Iris pigment epithelial cell (primary cell): ENCODE results near the gene EID2B.

ENCODE experiments used
- DNase-seq: peaks from one replicate; pipeline ENCODE4 v3.0.0-alpha.2; 2011; ENCODE audit warnings: low read depth

Gene EID2B

DNA sequence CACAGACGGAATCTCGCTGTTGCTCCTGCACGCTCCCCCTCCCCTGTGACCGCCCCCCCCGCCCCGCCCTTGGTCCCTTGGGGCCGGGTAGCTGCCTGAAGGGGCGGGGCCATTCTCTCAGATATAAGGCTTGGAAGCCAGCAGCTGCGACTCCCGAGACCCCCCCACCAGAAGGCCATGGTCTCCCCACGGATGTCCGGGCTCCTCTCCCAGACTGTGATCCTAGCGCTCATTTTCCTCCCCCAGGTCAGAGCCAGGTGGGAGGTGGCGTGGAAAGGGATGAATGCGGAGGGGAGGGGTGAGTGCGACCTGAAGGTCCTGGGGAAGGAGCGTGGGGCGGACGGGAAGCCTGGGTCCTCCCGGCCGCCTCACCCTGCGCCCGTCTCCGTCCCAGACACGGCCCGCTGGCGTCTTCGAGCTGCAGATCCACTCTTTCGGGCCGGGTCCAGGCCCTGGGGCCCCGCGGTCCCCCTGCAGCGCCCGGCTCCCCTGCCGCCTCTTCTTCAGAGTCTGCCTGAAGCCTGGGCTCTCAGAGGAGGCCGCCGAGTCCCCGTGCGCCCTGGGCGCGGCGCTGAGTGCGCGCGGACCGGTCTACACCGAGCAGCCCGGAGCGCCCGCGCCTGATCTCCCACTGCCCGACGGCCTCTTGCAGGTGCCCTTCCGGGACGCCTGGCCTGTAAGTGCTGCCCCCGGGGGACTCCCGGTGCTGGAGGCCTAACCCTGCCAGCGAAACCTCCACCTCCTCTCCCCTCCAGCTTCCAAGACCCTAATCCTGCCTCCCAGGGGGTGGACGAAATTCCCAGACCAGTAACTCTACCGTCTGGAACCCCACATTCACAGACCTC is 33.6 kb downstream of the EID2B start, which contains the start of gene DLL3:
TSS of gene DLL3 (plus strand) at position 150 of the 845 bp plus-strand sequence. CDS start at position 178, 28 bp downstream.
- DNase-seq, result peak; percentile 23

DNA sequence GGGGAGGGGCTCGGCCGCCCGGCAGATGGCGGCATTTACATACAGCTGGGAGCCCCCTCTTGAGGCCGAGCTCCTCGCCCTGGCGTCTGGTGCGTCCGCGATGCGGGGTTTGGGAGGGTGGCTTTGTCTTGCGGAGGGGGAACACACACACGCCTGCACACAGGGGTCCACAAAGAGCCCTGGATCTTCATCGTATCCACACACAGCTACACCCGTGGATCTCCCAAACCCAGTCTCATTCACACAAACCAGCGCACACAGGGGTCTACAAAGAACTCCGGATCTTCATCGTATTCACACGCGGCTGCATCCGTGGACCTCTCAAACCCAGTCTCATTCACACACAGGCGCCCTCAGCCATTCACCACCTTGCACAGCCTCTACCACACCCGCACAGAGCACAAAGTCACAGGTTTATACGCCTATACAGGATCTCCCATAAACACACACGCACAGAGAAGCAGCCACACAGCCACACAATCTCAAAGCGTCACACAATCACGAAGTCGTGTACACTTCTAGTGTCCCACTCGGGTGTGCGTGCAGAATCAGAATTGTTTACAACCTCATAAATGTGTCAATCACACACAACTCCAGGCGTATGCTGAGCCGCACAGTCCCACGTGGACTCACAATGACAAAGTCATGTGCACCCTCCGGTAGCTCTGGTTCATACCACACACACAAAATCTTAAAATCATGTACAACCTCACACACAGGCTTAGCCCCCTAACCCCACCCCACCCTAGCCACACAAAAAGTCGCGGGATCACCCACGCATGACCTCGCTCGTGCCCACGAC is 34.5 kb downstream of the EID2B start:
- DNase-seq, result peak; percentile 39

DNA sequence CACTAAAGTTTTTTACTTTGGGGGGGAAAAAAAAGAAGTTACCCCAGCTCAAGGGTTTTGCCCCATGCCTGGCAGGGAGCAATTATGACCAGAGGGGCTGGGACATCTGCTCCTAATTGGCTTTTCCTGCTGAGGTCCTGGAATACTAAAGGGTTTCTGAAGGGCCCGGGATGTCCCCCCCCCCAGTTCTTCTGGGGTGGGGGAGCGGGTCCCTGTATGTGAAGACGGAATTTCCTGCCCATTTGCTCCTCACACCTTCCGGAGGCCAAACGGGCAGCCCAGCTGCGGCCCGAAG is 35.0 kb downstream of the EID2B start:
- DNase-seq, result no peak

DNA sequence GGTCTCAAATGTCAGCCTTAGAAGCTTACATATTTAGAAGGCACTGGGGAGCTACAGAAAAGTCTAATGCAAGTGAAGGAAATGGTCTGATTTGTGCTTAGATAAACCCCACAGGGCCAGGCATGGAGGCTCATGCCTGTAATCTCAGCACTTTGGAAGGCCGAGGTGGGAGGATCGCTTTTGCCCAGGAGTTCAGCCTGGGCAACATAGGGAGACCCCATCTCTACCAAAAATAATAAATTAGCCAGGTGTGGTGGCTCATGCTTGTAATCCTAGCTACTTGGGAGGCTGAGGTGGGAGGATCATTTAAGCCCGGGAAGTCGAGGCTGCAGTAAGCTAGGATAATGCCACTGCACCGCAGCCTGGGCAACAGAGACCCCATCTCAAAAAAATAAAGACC is 36.6 kb downstream of the EID2B start:
- no peak for DNase-seq

DNA sequence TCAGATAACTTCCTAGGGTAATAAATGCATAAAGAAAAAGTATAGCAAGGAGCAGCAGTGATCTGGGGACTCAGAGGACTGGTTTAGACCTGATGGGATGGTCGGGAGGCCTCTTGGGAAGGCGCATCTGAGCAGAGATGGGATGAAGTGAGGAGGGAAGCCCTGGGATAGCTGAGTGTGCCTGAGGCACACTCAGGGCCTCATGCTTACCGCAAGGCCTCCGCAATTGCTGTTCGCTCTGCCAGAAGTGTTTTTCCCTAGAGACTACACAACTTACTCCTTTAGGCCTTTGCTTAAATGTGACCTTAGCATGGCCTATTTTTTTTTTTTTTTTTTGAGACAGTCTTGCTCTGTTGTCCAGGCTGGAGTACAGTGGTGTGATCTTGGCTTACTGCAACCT is 38.0 kb downstream of the EID2B start:
- no peak for DNase-seq

GRCh38 chr19:39492788-39493187 is 39.9 kb downstream of the EID2B start:
- DNase-seq, result no peak

DNA sequence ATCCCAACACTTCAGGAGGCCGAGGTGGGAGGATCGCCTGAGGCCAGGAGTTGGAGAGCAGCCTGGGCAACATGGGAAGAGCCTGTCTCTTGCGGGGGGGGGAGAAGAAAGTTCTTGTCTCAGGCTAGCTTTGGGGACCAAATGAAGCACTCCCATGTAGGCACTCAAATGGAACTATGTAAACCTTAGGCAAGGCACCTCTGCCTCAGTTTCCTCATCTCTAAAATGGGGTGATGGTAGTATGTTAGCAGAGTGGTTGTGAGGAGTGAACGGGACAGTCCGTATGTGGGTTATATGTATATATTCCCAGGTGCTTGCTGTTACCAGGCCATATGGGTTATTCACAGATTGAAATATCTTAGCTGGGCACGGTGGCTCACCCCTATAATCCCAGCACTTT is 40.4 kb downstream of the EID2B start:
- DNase-seq, result no peak

GRCh38 chr19:39489756-39490155 is 42.9 kb downstream of the EID2B start:
- no peak for DNase-seq

DNA sequence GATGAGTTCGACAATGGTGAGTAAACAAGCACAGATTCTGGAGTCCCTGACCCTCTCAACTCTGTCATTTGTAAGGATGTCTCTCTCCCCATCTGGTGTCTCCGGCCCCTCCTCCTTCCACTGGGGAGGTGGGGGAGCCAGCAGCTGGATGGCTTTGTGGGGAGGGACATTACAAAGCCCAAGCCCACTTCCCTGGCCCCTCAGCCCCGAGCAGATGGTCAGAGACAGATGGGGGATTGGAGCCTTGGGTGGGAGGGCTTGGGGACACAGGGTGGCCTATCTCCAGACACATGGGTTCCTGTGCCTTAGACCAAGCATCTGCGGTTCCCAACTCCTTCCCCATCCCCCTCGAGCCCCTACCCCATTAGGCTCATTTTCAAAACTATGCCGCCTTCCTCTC is 49.5 kb downstream of the EID2B start:
- no peak for DNase-seq

DNA sequence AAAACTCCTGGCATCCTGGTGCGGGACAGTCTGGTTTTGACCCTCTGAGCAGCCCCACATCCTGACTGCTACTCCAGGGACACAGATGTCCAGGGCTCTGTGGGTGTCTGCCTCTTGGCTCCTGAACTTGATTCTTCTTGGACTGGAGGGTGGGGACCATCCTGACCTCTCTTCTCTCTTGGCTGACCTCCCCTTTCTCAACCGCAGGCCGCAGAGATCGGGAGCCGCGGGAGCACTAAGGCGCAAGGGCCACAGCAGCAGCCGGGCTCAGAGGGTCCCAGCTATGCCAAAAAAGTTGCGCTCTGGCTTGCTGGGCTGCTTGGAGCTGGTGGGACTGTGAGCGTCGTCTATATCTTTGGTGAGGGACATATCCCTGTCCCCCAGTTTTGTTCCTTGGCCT is 51.0 kb downstream of the EID2B start:
- no peak for DNase-seq

DNA sequence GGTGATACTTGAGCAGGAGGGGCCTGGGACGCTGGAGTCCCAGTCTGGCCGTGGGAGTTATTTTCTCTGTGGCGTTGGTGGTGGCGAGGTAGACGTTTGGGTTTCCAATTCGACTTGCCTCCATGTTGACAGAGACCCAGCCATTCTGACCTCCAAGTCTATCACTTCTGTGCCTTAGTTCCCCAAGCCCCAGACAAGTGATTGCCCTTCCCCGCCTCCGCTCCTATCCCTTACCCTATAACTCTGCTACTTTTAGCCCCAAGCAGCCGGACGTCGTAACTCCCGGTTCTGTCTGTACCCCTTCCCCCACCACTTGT is 51.5 kb downstream of the EID2B start:
- DNase-seq, result no peak
